Esophagus muscularis mucosa (tissue), 4 donors: Measurements from ENCODE around the gene PARVB.

Source experiments
- CTCF ChIP-seq, 3 experiments: fragments of 200-600 bp in 2 of 3; fragments of 450-650 bp in 1 of 3; sonication (generic) in 2 of 3; IDR thresholded peaks; one replicate each; pipeline ENCODE4 v1.5.1; 2017 to 2019; ENCODE audit warnings: antibody characterized with exemption in 3 of 3, mild to moderate bottlenecking in 2 of 3, moderate library complexity in 1 of 3
- EP300 ChIP-seq: sonication (generic); formaldehyde crosslinking; IDR thresholded peaks from one replicate; pipeline ENCODE4 v1.6.1; 2017; ENCODE audit warnings: antibody characterized with exemption
- POLR2A ChIP-seq: fragments of 450-650 bp; IDR thresholded peaks from one replicate; pipeline ENCODE4 v1.6.1; 2017; ENCODE audit warnings: antibody characterized with exemption, moderate library complexity, mild to moderate bottlenecking, low read depth

- TF ChIP-seq CTCF (IDR thresholded peaks at IDR 0.05) (no peak), POLR2A (no peak), EP300 (no peak)
These were observed 62.4 kb downstream of the PARVB start for GRCh38 chr22:44086271-44087088.
